Left lung (tissue), 10 donors: Measurements from ENCODE around the gene DGUOK. TPM values are rescaled to one million over a fixed set of nuclear protein-coding genes. Genes with fewer than 3 reads are reported as not detected.

Source experiments
- ATAC-seq: fragments of 200-7000 bp; cut with Tn5 transposase; one replicate; pipeline ENCODE4 v1.9.1; 2020; ENCODE audit warnings: moderate library complexity
- DNase-seq, 4 donors: peaks; one replicate each; pipeline ENCODE4 v3.0.0-alpha.2; 2013 to 2020
- H3K27ac ChIP-seq, 2 donors: fragments of 200-600 bp; sonication (generic) in 1 of 2; one replicate each; pipeline versions ENCODE4 v1.5.0 to v1.8.0; 2020 to 2021
- H3K27me3 ChIP-seq, 2 donors: fragments of 200-600 bp; sonication (generic) in 1 of 2; one replicate each; pipeline versions ENCODE4 v1.5.0 to v1.8.0; 2020 to 2021
- H3K36me3 ChIP-seq, 2 donors: fragments of 200-600 bp; sonication (generic) in 1 of 2; one replicate each; pipeline versions ENCODE4 v1.5.0 to v1.8.0; 2020 to 2021
- H3K4me1 ChIP-seq, 2 donors: fragments of 200-600 bp; one replicate each; pipeline ENCODE4 v1.8.0; 2021
- H3K4me3 ChIP-seq, 2 donors: fragments of 200-600 bp; sonication (generic) in 1 of 2; one replicate each; pipeline versions ENCODE4 v1.5.0 to v1.8.0; 2020 to 2021; ENCODE audit warnings: mild to moderate bottlenecking in 1 of 2
- H3K9me3 ChIP-seq, 2 donors: fragments of 200-600 bp; sonication (generic) in 1 of 2; one replicate each; pipeline versions ENCODE4 v1.5.0 to v1.8.0; 2020 to 2021
- intact Hi-C, 2 donors: fragments of 100-400 bp; cut with DNase I; formaldehyde crosslinking; loops; one replicate each; pipeline versions ENCODE4 v1.11.2 to v1.14.2; 2022
- polyA plus RNA-seq, 6 donors: library from polyadenylated mRNA; unstranded; fragments of 120-200 nt; gene quantifications; one replicate each; pipeline ENCODE4 v1.2.1, GENCODE V29; 2013; ENCODE audit not compliant: insufficient read length in 6 of 6
- total RNA-seq, 2 donors: library from RNA; stranded (reverse); fragmentation: NEBNext Ultra II Directional; extraction: Animal tissue kit (Norgen Biotek cat#: 25700); gene quantifications; one replicate each; pipeline ENCODE4 v1.2.1, GENCODE V29; 2021
- TF ChIP-seq, protein P1 (sequence below), 2 donors: fragments of 200-600 bp; sonication (generic) in 1 of 2; IDR thresholded peaks; one replicate each; pipeline versions ENCODE4 v1.5.0 to v1.8.0; 2021; ENCODE audit warnings: antibody characterized with exemption in 2 of 2
- donor health status: DM: no; HTN: yes; CAD: no.
- donor health status: DM: no; HTN: no; CAD: no.

DGUOK gene
- total and polyA plus RNA-seq, 8 donors, result 32.1 to 64.5 (median 60.3) TPM

DNA sequence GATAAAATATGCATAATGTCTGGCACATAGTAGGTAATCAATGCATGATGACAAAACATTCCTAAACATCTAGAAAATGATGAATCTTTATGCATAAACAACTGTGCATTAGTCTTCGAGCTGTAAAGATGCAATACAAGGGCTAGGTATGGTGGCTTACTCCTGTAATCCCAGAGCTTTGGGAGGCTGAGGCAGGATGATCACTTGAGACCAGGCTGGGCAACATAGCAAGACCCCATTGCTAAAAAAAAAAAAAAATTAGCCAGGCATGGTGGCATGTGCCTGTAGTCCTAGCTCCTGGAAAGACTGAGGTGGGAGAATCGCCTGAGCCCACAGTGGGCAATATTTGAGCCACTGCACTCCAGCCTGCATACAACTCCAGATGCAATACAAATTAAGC lies 63.3 kb downstream of the DGUOK start:
- no peak for ATAC-seq
- intact Hi-C loops, result loop anchor here in 1 of 2 donors (10.0 kb wide), 1 partner anchor 65 kb away; the partner anchor contains the start of gene DGUOK

DNA sequence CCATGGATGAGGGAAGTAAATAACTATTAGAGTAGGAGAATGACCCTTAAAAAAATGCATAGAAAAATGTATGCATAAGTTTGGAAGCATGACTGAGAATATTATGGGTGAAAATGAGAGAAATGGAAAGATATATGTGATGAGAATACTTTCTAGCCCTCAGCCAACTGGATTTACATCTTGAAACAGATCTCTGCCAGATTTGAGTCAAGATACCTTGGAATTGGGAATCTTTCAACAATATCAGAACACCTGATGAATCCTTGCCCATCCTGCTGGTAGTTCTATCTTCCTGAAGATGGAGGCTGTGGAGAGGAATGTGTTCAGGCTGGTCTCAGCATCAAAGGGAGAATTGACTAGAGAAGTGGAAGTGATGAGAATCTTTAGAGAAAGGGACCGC lies 63.9 kb downstream of the DGUOK start:
- intact Hi-C loops, result no loop called here
- ATAC-seq, result no peak

More for the DNA sequence above, 63.3 kb downstream of the DGUOK start:
- H3K27ac ChIP-seq, result no peak overlapping the region
- H3K27me3 ChIP-seq, result no peaks in the 10 kb centered on the region
- H3K4me1 ChIP-seq, result peaks cover 17 to 94% of the 10 kb centered on the region in 2 donors
- TF ChIP-seq, protein P1, sequence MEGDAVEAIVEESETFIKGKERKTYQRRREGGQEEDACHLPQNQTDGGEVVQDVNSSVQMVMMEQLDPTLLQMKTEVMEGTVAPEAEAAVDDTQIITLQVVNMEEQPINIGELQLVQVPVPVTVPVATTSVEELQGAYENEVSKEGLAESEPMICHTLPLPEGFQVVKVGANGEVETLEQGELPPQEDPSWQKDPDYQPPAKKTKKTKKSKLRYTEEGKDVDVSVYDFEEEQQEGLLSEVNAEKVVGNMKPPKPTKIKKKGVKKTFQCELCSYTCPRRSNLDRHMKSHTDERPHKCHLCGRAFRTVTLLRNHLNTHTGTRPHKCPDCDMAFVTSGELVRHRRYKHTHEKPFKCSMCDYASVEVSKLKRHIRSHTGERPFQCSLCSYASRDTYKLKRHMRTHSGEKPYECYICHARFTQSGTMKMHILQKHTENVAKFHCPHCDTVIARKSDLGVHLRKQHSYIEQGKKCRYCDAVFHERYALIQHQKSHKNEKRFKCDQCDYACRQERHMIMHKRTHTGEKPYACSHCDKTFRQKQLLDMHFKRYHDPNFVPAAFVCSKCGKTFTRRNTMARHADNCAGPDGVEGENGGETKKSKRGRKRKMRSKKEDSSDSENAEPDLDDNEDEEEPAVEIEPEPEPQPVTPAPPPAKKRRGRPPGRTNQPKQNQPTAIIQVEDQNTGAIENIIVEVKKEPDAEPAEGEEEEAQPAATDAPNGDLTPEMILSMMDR (IDR thresholded peaks at IDR 0.05), result no peak
- H3K9me3 ChIP-seq, result no peaks in the 10 kb centered on the region
- no peak for DNase-seq
- H3K36me3 ChIP-seq, result peaks cover 0 to 19% of the 10 kb centered on the region in 2 donors
- H3K4me3 ChIP-seq, result no peak overlapping the region

DNA sequence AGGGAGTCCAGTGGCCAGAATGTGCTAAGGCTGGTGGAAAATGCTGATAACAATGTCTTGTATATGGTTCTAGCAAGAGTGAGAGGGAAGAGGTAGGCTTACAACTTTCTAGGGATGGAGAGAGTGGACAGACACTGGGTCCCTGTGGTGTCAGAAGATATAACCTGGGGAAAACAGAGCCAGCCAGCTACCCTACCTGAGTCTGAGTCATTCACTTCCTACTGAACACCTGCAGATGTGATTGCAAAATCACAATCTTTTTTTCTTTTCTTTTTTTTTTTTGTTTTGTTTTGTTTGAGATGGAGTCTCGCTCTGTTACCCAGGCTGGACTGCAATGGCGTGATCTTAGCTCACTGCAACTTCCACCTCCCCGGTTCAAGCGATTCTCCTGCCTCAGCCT lies 65.4 kb downstream of the DGUOK start:
- H3K9me3 ChIP-seq, result no peaks in the 10 kb centered on the region
- H3K27me3 ChIP-seq, result no peaks in the 10 kb centered on the region
- ATAC-seq (no peak), DNase-seq (no peak)
- peaks cover 0 to 9% of the 10 kb centered on the region in 2 donors for H3K36me3 ChIP-seq
- peaks cover 17 to 89% of the 10 kb centered on the region in 2 donors for H3K4me1 ChIP-seq
- no peak overlapping the region for H3K4me3 ChIP-seq
- no peak overlapping the region for H3K27ac ChIP-seq
- TF ChIP-seq, protein P1 (IDR thresholded peaks at IDR 0.05), result no peak
- intact Hi-C loops, result no loop called here

More for the DNA sequence above, 63.9 kb downstream of the DGUOK start:
- Histone ChIP-seq H3K27me3 (no peaks in the 10 kb centered on the region), H3K9me3 (no peaks in the 10 kb centered on the region), H3K4me1 (peaks cover 17 to 98% of the 10 kb centered on the region in 2 donors), H3K36me3 (peaks cover 0 to 19% of the 10 kb centered on the region in 2 donors), H3K4me3 (no peak overlapping the region), H3K27ac (no peak overlapping the region)
- DNase-seq, result no peak
- TF ChIP-seq, protein P1 (IDR thresholded peaks at IDR 0.05), result no peak

DNA sequence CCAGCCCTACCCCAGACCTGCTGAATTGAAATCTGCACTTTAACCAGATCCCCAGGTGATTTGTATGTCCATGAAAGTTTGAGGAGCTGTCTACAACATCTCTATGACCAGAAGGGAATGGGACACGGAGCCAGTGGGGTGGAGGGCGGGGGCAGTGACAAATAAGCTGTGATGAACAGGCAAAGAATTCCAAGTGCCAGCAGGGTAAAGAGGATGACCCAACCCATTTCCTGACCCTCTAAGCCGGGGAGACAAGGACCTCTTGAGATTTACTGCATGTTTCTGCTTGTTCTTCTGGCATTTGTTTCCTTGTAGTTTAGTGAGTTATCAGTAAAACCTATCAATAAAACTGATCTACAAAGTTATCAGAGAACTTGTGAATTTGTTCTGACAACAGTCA lies 66.7 kb downstream of the DGUOK start:
- Histone ChIP-seq H3K9me3 (no peaks in the 10 kb centered on the region), H3K27me3 (no peaks in the 10 kb centered on the region), H3K4me3 (no peak overlapping the region), H3K27ac (peak overlapping the region in 1 of 2 donors; percentile 45), H3K4me1 (peaks cover 5 to 83% of the 10 kb centered on the region in 2 donors), H3K36me3 (peaks cover 0 to 9% of the 10 kb centered on the region in 2 donors)
- ATAC-seq, result peak; percentile 70
- TF ChIP-seq, protein P1 (IDR thresholded peaks at IDR 0.05), result no peak
- intact Hi-C loops, result no loop called here
- DNase-seq, result no peak

DNA sequence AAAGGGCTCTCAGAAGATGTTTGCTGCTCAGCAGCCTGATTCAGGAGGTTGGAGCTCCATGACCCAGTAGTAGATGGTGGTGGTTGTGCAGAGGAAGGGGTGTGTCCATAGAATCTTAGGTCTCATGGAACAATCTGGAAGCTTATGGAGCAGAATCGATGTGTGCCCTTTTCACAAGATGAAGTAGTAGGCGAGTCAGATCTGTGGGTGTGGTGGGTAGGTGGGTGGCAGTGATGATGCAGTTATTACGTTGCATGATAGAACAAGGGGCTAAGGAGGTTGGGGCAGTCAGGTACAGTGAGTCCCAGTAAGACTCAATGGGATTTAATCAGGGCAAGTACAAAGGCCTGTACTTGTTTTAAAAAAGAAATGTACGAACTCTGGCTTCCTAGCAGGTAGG lies 67.1 kb downstream of the DGUOK start:
- DNase-seq, result no peak
- Histone ChIP-seq H3K4me3 (no peak overlapping the region), H3K36me3 (peaks cover 0 to 11% of the 10 kb centered on the region in 2 donors), H3K4me1 (peaks cover 3 to 81% of the 10 kb centered on the region in 2 donors), H3K27me3 (no peaks in the 10 kb centered on the region), H3K27ac (peak overlapping the region in 1 of 2 donors; percentile 45), H3K9me3 (no peaks in the 10 kb centered on the region)
- peak; percentile 39 for ATAC-seq
- TF ChIP-seq, protein P1 (IDR thresholded peaks at IDR 0.05), result no peak
- intact Hi-C loops, result no loop called here
